B cell (primary cell): Measurements from ENCODE around the gene TBATA. TPM values are rescaled to one million over a fixed set of nuclear protein-coding genes. Genes with fewer than 3 reads are reported as not detected.

ENCODE experiments used
- ATAC-seq: fragments of 200-7000 bp; cut with Tn5 transposase; one replicate; pipeline ENCODE4 v1.10.0; 2021; ENCODE audit warnings: low read depth, mild to moderate bottlenecking, moderate number of reproducible peaks, moderate library complexity
- CTCF ChIA-PET: fragments of 350-600 bp; sonication (Branson Sonifier 250); formaldehyde crosslinking; loops from one replicate; lab custom pipeline; 2021; ENCODE audit warnings: antibody characterized with exemption, inconsistent platforms; lab: Charles Lee
- POLR2A ChIA-PET: fragments of 350-600 bp; sonication (Branson Sonifier 250); formaldehyde crosslinking; loops from one replicate; lab custom pipeline; 2021; ENCODE audit warnings: antibody characterized with exemption; lab: Charles Lee
- DNase-seq: peaks from one replicate; pipeline ENCODE4 v3.0.0; 2013
- H2AFZ ChIP-seq: 2 replicates; pipeline ENCODE4 v1.6.1; 2012; ENCODE audit warnings: mild to moderate bottlenecking, low read depth, low read length; ENCODE audit not compliant: insufficient read depth, poor library complexity, severe bottlenecking
- H3K27ac ChIP-seq, 2 donors: 1 replicate in 1 of 2; 2 replicates in 1 of 2; pipeline ENCODE4 v1.5.1; 2012 to 2013; ENCODE audit warnings: low read length in 2 of 2, mild to moderate bottlenecking in 2 of 2, moderate library complexity in 1 of 2
- H3K27me3 ChIP-seq, 4 experiments: fragments of 200-600 bp in 1 of 4; sonication (generic) in 1 of 4; replicated peaks in 1 of 4; 1 replicate in 2 of 4; 2 replicates in 2 of 4; pipeline versions ENCODE4 v1.6.1 to v1.7.0; 2013 to 2016; ENCODE audit warnings: low read length in 3 of 4, mild to moderate bottlenecking in 2 of 4, mixed read lengths in 1 of 4, moderate library complexity in 1 of 4; ENCODE audit not compliant: insufficient read depth in 4 of 4, control insufficient read depth in 3 of 4; ENCODE audit errors: control extremely low read depth in 1 of 4
- H3K36me3 ChIP-seq, 2 experiments: replicated peaks in 1 of 2; 1 replicate in 1 of 2; 2 replicates in 1 of 2; pipeline versions ENCODE4 v1.6.1 to v1.7.1; 2013; ENCODE audit warnings: low read length in 1 of 2; ENCODE audit not compliant: insufficient read depth in 2 of 2, control insufficient read depth in 1 of 2; ENCODE audit errors: control extremely low read depth in 1 of 2, extremely low read depth in 1 of 2
- H3K4me1 ChIP-seq, 2 donors: fragments of 200-600 bp in 1 of 2; sonication (generic) in 1 of 2; 1 replicate in 1 of 2; 2 replicates in 1 of 2; pipeline versions ENCODE4 v1.5.1 to v1.6.1; 2013 to 2017; ENCODE audit warnings: low read length in 2 of 2; ENCODE audit not compliant: control insufficient read depth in 2 of 2, insufficient read depth in 2 of 2
- H3K4me2 ChIP-seq: replicated peaks from 2 replicates; pipeline ENCODE3; 2012; ENCODE audit warnings: mild to moderate bottlenecking, low read depth, low read length; ENCODE audit not compliant: poor library complexity, severe bottlenecking
- H3K4me3 ChIP-seq, 5 experiments: fragments of 200-600 bp in 1 of 5; sonication (generic) in 1 of 5; 1 replicate in 3 of 5; 2 replicates in 2 of 5; pipeline versions ENCODE4 v1.5.1 to v1.7.0; 2011 to 2016; ENCODE audit warnings: low read length in 4 of 5, mild to moderate bottlenecking in 4 of 5, low read depth in 2 of 5, control low read depth in 1 of 5, moderate library complexity in 1 of 5; ENCODE audit not compliant: insufficient read depth in 1 of 5; ENCODE audit errors: control extremely low read depth in 1 of 5, extremely low read depth in 1 of 5
- H3K79me2 ChIP-seq: fragments of 200-600 bp; sonication (generic); one replicate; pipeline ENCODE4 v1.6.0; 2016; ENCODE audit warnings: low read length; ENCODE audit not compliant: control insufficient read depth, insufficient read depth
- H3K9ac ChIP-seq: fragments of 200-600 bp; sonication (generic); 2 replicates; pipeline ENCODE4 v1.6.1; 2017; ENCODE audit warnings: mild to moderate bottlenecking, low read length, moderate library complexity
- H3K9me3 ChIP-seq, 3 donors: one replicate each; pipeline versions ENCODE4 v1.6.1 to v1.7.1; 2013; ENCODE audit warnings: low read length in 2 of 3; ENCODE audit not compliant: control insufficient read depth in 2 of 3, insufficient read depth in 1 of 3; ENCODE audit errors: control extremely low read depth in 1 of 3
- H4K20me1 ChIP-seq: 2 replicates; pipeline ENCODE4 v1.6.0; 2012; ENCODE audit warnings: mild to moderate bottlenecking, low read length; ENCODE audit not compliant: insufficient read depth, control insufficient read depth, poor library complexity, severe bottlenecking
- H3K27ac Mint-ChIP-seq: one replicate; pipeline ENCODE4 v1.8.0; 2021; ENCODE audit warnings: mixed read lengths
- H3K27me3 Mint-ChIP-seq: one replicate; pipeline ENCODE4 v1.8.0; 2021; ENCODE audit warnings: mixed read lengths
- H3K4me1 Mint-ChIP-seq: one replicate; pipeline ENCODE4 v1.8.0; 2021; ENCODE audit warnings: mixed read lengths
- H3K4me3 Mint-ChIP-seq: one replicate; pipeline ENCODE4 v1.8.0; 2021; ENCODE audit warnings: mixed read lengths
- H3K9me3 Mint-ChIP-seq: one replicate; pipeline ENCODE4 v1.8.0; 2022; ENCODE audit warnings: mixed read lengths; ENCODE audit not compliant: insufficient read depth
- CTCF ChIP-seq: fragments of 200-600 bp; IDR thresholded peaks from one replicate; pipeline ENCODE4 v1.8.0; 2022; ENCODE audit warnings: antibody characterized with exemption, mild to moderate bottlenecking
- EZH2 ChIP-seq: IDR thresholded peaks from 2 replicates; pipeline ENCODE4 v1.6.1; 2012; ENCODE audit warnings: borderline replicate concordance, low read depth, mild to moderate bottlenecking, moderate library complexity, low read length; ENCODE audit not compliant: insufficient read depth, poor library complexity, severe bottlenecking
- WGBS: methylation state at CpG from one replicate; pipeline ENCODE4 v1.1.5; 2013; ENCODE audit warnings: missing lambda C conversion rate; ENCODE audit not compliant: insufficient coverage; 5-methylcytosine and 5-hydroxymethylcytosine counted together
- intact Hi-C: fragments of 100-400 bp; cut with micrococcal nuclease; formaldehyde crosslinking; loops from one replicate; pipeline ENCODE4 v1.10.0; 2022
- polyA plus RNA-seq: library from polyadenylated mRNA; depleted of rRNA; stranded (reverse); fragments of >200 nt; gene quantifications from 2 replicates; pipeline ENCODE4 v1.2.3, GENCODE V29; 2012
- total RNA-seq, 2 donors: library from RNA; stranded (reverse); fragments of 120-200 nt in 1 of 2; gene quantifications; 1 replicate in 1 of 2; 2 replicates in 1 of 2; pipeline versions ENCODE4 v1.2.3 to v1.2.4, GENCODE V29; 2013 to 2022

TBATA gene
- total and polyA plus RNA-seq, 2 donors (not counting 1 experiment from before 2014, with no cell fraction given) = not detected

- Histone ChIP-seq H2AFZ (no peak overlapping the region), H3K4me3 (no peak overlapping the region), H3K9ac (no peak overlapping the region), H3K4me1 (no peaks in the 10 kb centered on the region), H3K9me3 (peaks cover 0 to 5% (median 4%) of the 10 kb centered on the region in 3 donors), H3K4me2 (no peak overlapping the region), H4K20me1 (no peaks in the 10 kb centered on the region), H3K79me2 (no peaks in the 10 kb centered on the region), H3K27ac (no peak overlapping the region), H3K36me3 (no peaks in the 10 kb centered on the region), H3K27me3 (no peaks in the 10 kb centered on the region)
- ChIA-PET CTCF (interaction anchor here (1.4 to 8.8 kb wide), 4 partner anchors 13 to 299 kb away, joined by 5 to 91 read pairs (median 17); no protein-coding TSS in a partner anchor), POLR2A (no interaction called here)
- TF ChIP-seq CTCF (no peak), EZH2 (no peak)
- Mint-ChIP-seq H3K9me3 (peaks cover 7% of the 10 kb centered on the region), H3K4me3 (no peak overlapping the region), H3K4me1 (no peaks in the 10 kb centered on the region), H3K27me3 (peaks cover 7% of the 10 kb centered on the region), H3K27ac (no peak overlapping the region)
- DNase-seq = no peak
- intact Hi-C loops = no loop called here
- no peak for ATAC-seq
- WGBS = 85% methylated on average over 7 of the region's 7 CpGs
Observed at GRCh38 chr10:70761031-70761601, 24.1 kb downstream of the TBATA start.

GRCh38 chr10:70760271-70760787 is 24.8 kb downstream of the TBATA start:
- H3K9ac ChIP-seq = no peak overlapping the region
- H3K4me3 ChIP-seq = no peak overlapping the region
- 85% methylated on average over 12 of the region's 12 CpGs for WGBS
- H3K79me2 ChIP-seq = no peaks in the 10 kb centered on the region
- no peaks in the 10 kb centered on the region for H3K36me3 ChIP-seq
- Mint-ChIP-seq H3K4me3 (no peak overlapping the region), H3K4me1 (no peaks in the 10 kb centered on the region), H3K27ac (no peak overlapping the region), H3K27me3 (peaks cover 7% of the 10 kb centered on the region), H3K9me3 (peaks cover 3% of the 10 kb centered on the region)
- H2AFZ ChIP-seq = no peak overlapping the region
- DNase-seq (no peak), ATAC-seq (no peak)
- H3K4me2 ChIP-seq = no peak overlapping the region
- H3K27me3 ChIP-seq = no peaks in the 10 kb centered on the region
- H3K9me3 ChIP-seq = no peaks in the 10 kb centered on the region
- H3K4me1 ChIP-seq = no peaks in the 10 kb centered on the region
- ChIA-PET CTCF (interaction anchor here (1.4 to 8.8 kb wide), 5 partner anchors 14 to 299 kb away, joined by 5 to 91 read pairs (median 14); no protein-coding TSS in a partner anchor), POLR2A (no interaction called here)
- TF ChIP-seq EZH2 (no peak), CTCF (no peak)
- no peak overlapping the region for H3K27ac ChIP-seq
- H4K20me1 ChIP-seq = no peaks in the 10 kb centered on the region
- intact Hi-C loops = no loop called here
